Activated CD4-positive, alpha-beta memory T cell treated with anti-CD3 and anti-CD28 coated beads, Interleukin-2, amount 10 ng/mL, durations not matched to agents 7 days and 5 days (primary cell): ENCODE data around the gene AOC3. TPM values are rescaled to one million over a fixed set of nuclear protein-coding genes. Genes with fewer than 3 reads are reported as not detected.

Experiments
- CTCF ChIA-PET: fragments of 350-600 bp; sonication (Branson Sonifier 250); formaldehyde crosslinking; loops from one replicate; lab custom pipeline; 2021; ENCODE audit warnings: antibody characterized with exemption, inconsistent platforms; lab: Charles Lee
- POLR2A ChIA-PET: fragments of 350-600 bp; sonication (Branson Sonifier 250); formaldehyde crosslinking; loops from one replicate; lab custom pipeline; 2021; ENCODE audit warnings: antibody characterized with exemption; lab: Charles Lee
- DNase-seq: peaks from one replicate; pipeline ENCODE4 v3.0.0-alpha.2; 2020
- H3K27ac Mint-ChIP-seq: one replicate; pipeline ENCODE4 v1.8.0; 2021; ENCODE audit warnings: mild to moderate bottlenecking, mixed read lengths
- H3K27me3 Mint-ChIP-seq: one replicate; pipeline ENCODE4 v1.8.0; 2021; ENCODE audit warnings: mixed read lengths
- H3K36me3 Mint-ChIP-seq: one replicate; pipeline ENCODE4 v1.8.0; 2021; ENCODE audit warnings: low read depth, mixed read lengths
- H3K4me1 Mint-ChIP-seq: one replicate; pipeline ENCODE4 v1.8.0; 2021; ENCODE audit warnings: mixed read lengths
- H3K4me3 Mint-ChIP-seq: one replicate; pipeline ENCODE4 v1.8.0; 2021; ENCODE audit warnings: mild to moderate bottlenecking, mixed read lengths
- H3K9me3 Mint-ChIP-seq: one replicate; pipeline ENCODE4 v1.8.0; 2021; ENCODE audit warnings: mixed read lengths
- total RNA-seq, 2 experiments: library from RNA; stranded (reverse); gene quantifications; one replicate each; pipeline ENCODE4 v1.2.3, GENCODE V29; 2021

The AOC3 gene
- total RNA-seq, 2 experiments from 2014 or later, result 0.50 to 0.53 TPM

- ChIA-PET CTCF (interaction anchor here (1.0 kb wide), 1 partner anchor 171 kb away, joined by 4 read pairs; the partner anchor contains the start of gene RPL27), POLR2A (no interaction called here)
- no peak for DNase-seq
- Mint-ChIP-seq H3K36me3 (peaks cover 8% of the 10 kb centered on the region), H3K4me1 (peaks cover 26% of the 10 kb centered on the region), H3K9me3 (no peaks in the 10 kb centered on the region), H3K4me3 (no peak overlapping the region), H3K27ac (no peak overlapping the region), H3K27me3 (peaks cover 22% of the 10 kb centered on the region)
Measured at GRCh38 chr17:42827472-42827871, 23.5 kb upstream of the AOC3 start.

GRCh38 chr17:42830971-42831370, 20.0 kb upstream of the AOC3 start:
- Mint-ChIP-seq H3K4me1 (peaks cover 24% of the 10 kb centered on the region), H3K27ac (no peak overlapping the region), H3K36me3 (peaks cover 10% of the 10 kb centered on the region), H3K4me3 (no peak overlapping the region), H3K9me3 (no peaks in the 10 kb centered on the region), H3K27me3 (peaks cover 22% of the 10 kb centered on the region)
- POLR2A ChIA-PET, result interaction anchor here (1.2 to 4.5 kb wide), 2 partner anchors 58 to 167 kb away, joined by 4 to 29 read pairs; partner anchors contain the start of genes RPL27 and VPS25
- CTCF ChIA-PET, result interaction anchor here (0.8 to 4.4 kb wide), 2 partner anchors 8 to 253 kb away, joined by 4 to 48 read pairs; partner anchors contain the start of genes BECN1 and PSMC3IP
- no peak for DNase-seq

- CTCF ChIA-PET, result interaction anchor here (2.2 to 4.4 kb wide), 3 partner anchors 10 to 254 kb away, joined by 7 to 48 read pairs (median 9); partner anchors contain the start of genes BECN1, PSMC3IP and RPL27
- Mint-ChIP-seq H3K4me1 (peaks cover 24% of the 10 kb centered on the region), H3K27me3 (peaks cover 17% of the 10 kb centered on the region)
Measured at GRCh38 chr17:42832213-42832933, 18.6 kb upstream of the AOC3 start.

GRCh38 chr17:42832934-42833766, 17.8 kb upstream of the AOC3 start, which contains the start of gene PSME3:
Gene PSME3, plus strand, starts transcription at chr17:42833397. Its CDS starts 235 bp downstream, at chr17:42833632.
- peak within 1 kb of the TSS; percentile 89 for H3K4me3 Mint-ChIP-seq
- peaks cover 19% of the 10 kb centered on the region for H3K36me3 Mint-ChIP-seq
- peak; percentile 91 for DNase-seq
- peak within 1 kb of the TSS; percentile 92 for H3K27ac Mint-ChIP-seq
- H3K27me3 Mint-ChIP-seq, result peaks cover 10% of the 10 kb centered on the region
- H3K4me1 Mint-ChIP-seq, result peaks cover 26% of the 10 kb centered on the region
- ChIA-PET POLR2A (interaction anchor here (0.6 to 4.5 kb wide), 25 partner anchors 9 to 1274 kb away, joined by 3 to 59 read pairs (median 4); partner anchors contain the start of genes AARSD1, AOC2, AOC3 and BECN1), CTCF (interaction anchor here (2.2 to 4.4 kb wide), 3 partner anchors 11 to 255 kb away, joined by 7 to 48 read pairs (median 9); partner anchors contain the start of genes BECN1, PSMC3IP and RPL27)
- H3K9me3 Mint-ChIP-seq, result no peaks in the 10 kb centered on the region

More at GRCh38 chr17:42832213-42832933, 18.6 kb upstream of the AOC3 start:
- Mint-ChIP-seq H3K36me3 (peaks cover 11% of the 10 kb centered on the region), H3K9me3 (no peaks in the 10 kb centered on the region), H3K27ac (peak overlapping the region; percentile 92), H3K4me3 (peak overlapping the region; percentile 89)
- DNase-seq, result no peak
- POLR2A ChIA-PET, result interaction anchor here (1.0 to 4.5 kb wide), 10 partner anchors 8 to 529 kb away, joined by 3 to 59 read pairs (median 4); partner anchors contain the start of genes AARSD1, BECN1, NBR1 and RETREG3

- ChIA-PET POLR2A (interaction anchor here (0.6 to 4.5 kb wide), 21 partner anchors 8 to 1273 kb away, joined by 3 to 59 read pairs (median 4); partner anchors contain the start of genes AOC2, AOC3, BECN1 and CNTD1), CTCF (interaction anchor here (2.2 to 4.4 kb wide), 3 partner anchors 11 to 256 kb away, joined by 7 to 48 read pairs (median 9); partner anchors contain the start of genes BECN1, PSMC3IP and RPL27)
- no peak for DNase-seq
- Mint-ChIP-seq H3K4me1 (peaks cover 26% of the 10 kb centered on the region), H3K36me3 (peaks cover 26% of the 10 kb centered on the region), H3K27me3 (peaks cover 5% of the 10 kb centered on the region), H3K4me3 (peak overlapping the region; percentile 89), H3K27ac (peak overlapping the region; percentile 92), H3K9me3 (no peaks in the 10 kb centered on the region)
Measured at GRCh38 chr17:42833767-42834422, 17.1 kb upstream of the AOC3 start.

- peaks cover 38% of the 10 kb centered on the region for H3K36me3 Mint-ChIP-seq
- no peak overlapping the region for H3K27ac Mint-ChIP-seq
- ChIA-PET POLR2A (interaction anchor here (4.0 to 4.5 kb wide), 3 partner anchors 12 to 163 kb away, joined by 29 to 59 read pairs (median 37); partner anchors contain the start of genes AOC2, AOC3, BECN1 and RPL27), CTCF (interaction anchor here (0.8 to 3.5 kb wide), 2 partner anchors 12 to 14 kb away, joined by 3 to 11 read pairs; partner anchors contain the start of gene BECN1)
- no peaks in the 10 kb centered on the region for H3K9me3 Mint-ChIP-seq
- H3K4me3 Mint-ChIP-seq, result no peak overlapping the region
- H3K27me3 Mint-ChIP-seq, result no peaks in the 10 kb centered on the region
- no peak for DNase-seq
- H3K4me1 Mint-ChIP-seq, result peaks cover 26% of the 10 kb centered on the region
Measured at GRCh38 chr17:42835732-42836131, 15.3 kb upstream of the AOC3 start.

- Mint-ChIP-seq H3K27me3 (no peaks in the 10 kb centered on the region), H3K27ac (no peak overlapping the region), H3K4me3 (no peak overlapping the region), H3K36me3 (peaks cover 73% of the 10 kb centered on the region), H3K4me1 (peaks cover 17% of the 10 kb centered on the region), H3K9me3 (no peaks in the 10 kb centered on the region)
- ChIA-PET POLR2A (interaction anchor here (0.8 to 1.1 kb wide), 3 partner anchors 8 to 296 kb away, joined by 3 read pairs; partner anchors contain the start of gene BECN1), CTCF (interaction anchor here (1.0 to 1.6 kb wide), 4 partner anchors 87 to 264 kb away, joined by 3 to 6 read pairs (median 4); partner anchors contain the start of gene RPL27)
- DNase-seq, result no peak
Measured at GRCh38 chr17:42841975-42842685, 8.9 kb upstream of the AOC3 start.

GRCh38 chr17:42843358-42843934, 7.6 kb upstream of the AOC3 start:
- CTCF ChIA-PET, result interaction anchor here (1.0 to 1.6 kb wide), 3 partner anchors 86 to 265 kb away, joined by 3 to 4 read pairs (median 3); no protein-coding TSS in a partner anchor
- Mint-ChIP-seq H3K9me3 (no peaks in the 10 kb centered on the region), H3K4me3 (no peak overlapping the region), H3K27me3 (no peaks in the 10 kb centered on the region), H3K4me1 (peaks cover 14% of the 10 kb centered on the region), H3K36me3 (peaks cover 61% of the 10 kb centered on the region), H3K27ac (no peak overlapping the region)
- POLR2A ChIA-PET, result interaction anchor here (1.2 kb wide), 1 partner anchor 9 kb away, joined by 5 read pairs; no protein-coding TSS in a partner anchor
- DNase-seq, result no peak

GRCh38 chr17:42844271-42844670, 6.7 kb upstream of the AOC3 start, which contains the start of gene AOC2:
Gene AOC2, plus strand, starts transcription at chr17:42844580. Its CDS starts 47 bp downstream, at chr17:42844627.
- CTCF ChIA-PET, result no interaction called here
- peaks cover 14% of the 10 kb centered on the region for H3K4me1 Mint-ChIP-seq

GRCh38 chr17:42844761-42845555, 6.0 kb upstream of the AOC3 start:
- H3K4me3 Mint-ChIP-seq, result no peak overlapping the region
- H3K27me3 Mint-ChIP-seq, result no peaks in the 10 kb centered on the region
- no peaks in the 10 kb centered on the region for H3K9me3 Mint-ChIP-seq
- peaks cover 48% of the 10 kb centered on the region for H3K36me3 Mint-ChIP-seq
- ChIA-PET POLR2A (interaction anchor here (1.0 to 7.0 kb wide), 3 partner anchors 10 to 236 kb away, joined by 3 to 37 read pairs (median 4); partner anchors contain the start of gene PSME3), CTCF (no interaction called here)
- no peak for DNase-seq
- no peak overlapping the region for H3K27ac Mint-ChIP-seq
- H3K4me1 Mint-ChIP-seq, result peaks cover 14% of the 10 kb centered on the region

More at GRCh38 chr17:42844271-42844670, 6.7 kb upstream of the AOC3 start, which contains the start of gene AOC2:
- Mint-ChIP-seq H3K9me3 (no peaks in the 10 kb centered on the region), H3K27me3 (no peaks in the 10 kb centered on the region), H3K36me3 (peaks cover 52% of the 10 kb centered on the region), H3K4me3 (no peak within 1 kb of the TSS), H3K27ac (no peak within 1 kb of the TSS)
- POLR2A ChIA-PET, result interaction anchor here (7.0 kb wide), 1 partner anchor 9 kb away, joined by 37 read pairs; the partner anchor contains the start of gene PSME3
- DNase-seq, result no peak
